Osteocyte (in vitro differentiated cells): ENCODE measurements around the gene TMEM120B. TPM values are rescaled to one million over a fixed set of nuclear protein-coding genes. Genes with fewer than 3 reads are reported as not detected.
"Not testable (repeated sequence)": the region's sequence is repeated elsewhere in the genome, so short reads cannot be mapped to it uniquely, and the experiment has no call there.

Experiments
- DNase-seq: peaks from one replicate; pipeline ENCODE4 v3.0.0; 2021; ENCODE audit warnings: mixed read lengths; ENCODE audit not compliant: unreplicated experiment; ENCODE audit errors: extremely low spot score
- H3K27ac Mint-ChIP-seq: one replicate; pipeline ENCODE4 v1.8.0; 2021; ENCODE audit warnings: mild to moderate bottlenecking, mixed read lengths; ENCODE audit not compliant: unreplicated experiment
- H3K27me3 Mint-ChIP-seq: one replicate; pipeline ENCODE4 v1.8.0; 2021; ENCODE audit warnings: mixed read lengths; ENCODE audit not compliant: unreplicated experiment
- H3K36me3 Mint-ChIP-seq: one replicate; pipeline ENCODE4 v1.8.0; 2021; ENCODE audit warnings: mixed read lengths; ENCODE audit not compliant: unreplicated experiment
- H3K4me1 Mint-ChIP-seq: one replicate; pipeline ENCODE4 v1.8.0; 2021; ENCODE audit warnings: mixed read lengths; ENCODE audit not compliant: unreplicated experiment
- H3K4me3 Mint-ChIP-seq: one replicate; pipeline ENCODE4 v1.8.0; 2021; ENCODE audit warnings: mild to moderate bottlenecking, moderate library complexity, mixed read lengths; ENCODE audit not compliant: unreplicated experiment
- H3K9me3 Mint-ChIP-seq: one replicate; pipeline ENCODE4 v1.8.0; 2021; ENCODE audit warnings: mixed read lengths; ENCODE audit not compliant: unreplicated experiment
- CTCF ChIP-seq: fragments of 200-600 bp; sonication (generic); IDR thresholded peaks from 2 replicates; pipeline ENCODE4 v1.5.0; 2021; ENCODE audit warnings: antibody characterized with exemption, mild to moderate bottlenecking, moderate library complexity
- total RNA-seq: library from RNA; stranded (reverse); gene quantifications from 2 replicates; pipeline ENCODE4 v1.2.1, GENCODE V29; 2021

Gene TMEM120B
- total RNA-seq, 1 donor from 2014 or later: 13.2 TPM

- peaks cover 11% of the 10 kb centered on the region for H3K27me3 Mint-ChIP-seq
- peaks cover 19% of the 10 kb centered on the region for H3K4me1 Mint-ChIP-seq
- H3K4me3 Mint-ChIP-seq: no peak overlapping the region
- DNase-seq: no peak
- TF ChIP-seq CTCF: no peak
- no peaks in the 10 kb centered on the region for H3K9me3 Mint-ChIP-seq
- no peak overlapping the region for H3K27ac Mint-ChIP-seq
- H3K36me3 Mint-ChIP-seq: no peaks in the 10 kb centered on the region
Measured at GRCh38 chr12:121709478-121709961, 3.0 kb upstream of the TMEM120B start.

GRCh38 chr12:121711361-121712189 lies 977 bp upstream of the TMEM120B start:
- H3K4me1 Mint-ChIP-seq: peaks cover 28% of the 10 kb centered on the region
- DNase-seq: no peak

GRCh38 chr12:121712190-121712460 lies 427 bp upstream of the TMEM120B start:
- TF ChIP-seq CTCF: no peak
- Mint-ChIP-seq H3K27ac (peak overlapping the region; percentile 87), H3K9me3 (no peaks in the 10 kb centered on the region), H3K36me3 (peaks cover 2% of the 10 kb centered on the region), H3K27me3 (no peaks in the 10 kb centered on the region), H3K4me3 (peak overlapping the region; percentile 92), H3K4me1 (peaks cover 34% of the 10 kb centered on the region)
- no peak for DNase-seq

More at GRCh38 chr12:121711361-121712189, 977 bp upstream of the TMEM120B start:
- no peaks in the 10 kb centered on the region for H3K27me3 Mint-ChIP-seq
- no peaks in the 10 kb centered on the region for H3K9me3 Mint-ChIP-seq
- H3K27ac Mint-ChIP-seq: peak overlapping the region; percentile 87
- TF ChIP-seq CTCF: no peak
- peak overlapping the region; percentile 92 for H3K4me3 Mint-ChIP-seq
- H3K36me3 Mint-ChIP-seq: peaks cover 2% of the 10 kb centered on the region

- peak overlapping the region; percentile 92 for H3K4me3 Mint-ChIP-seq
- peaks cover 35% of the 10 kb centered on the region for H3K4me1 Mint-ChIP-seq
- peaks cover 2% of the 10 kb centered on the region for H3K36me3 Mint-ChIP-seq
- H3K9me3 Mint-ChIP-seq: no peaks in the 10 kb centered on the region
- no peak for TF ChIP-seq CTCF
- no peaks in the 10 kb centered on the region for H3K27me3 Mint-ChIP-seq
- DNase-seq: no peak
- H3K27ac Mint-ChIP-seq: no peak overlapping the region
Measured at GRCh38 chr12:121713257-121713777, 765 bp downstream of the TMEM120B start.

- H3K4me1 Mint-ChIP-seq: peaks cover 35% of the 10 kb centered on the region
- peak overlapping the region; percentile 92 for H3K4me3 Mint-ChIP-seq
- H3K27me3 Mint-ChIP-seq: no peaks in the 10 kb centered on the region
- no peak for TF ChIP-seq CTCF
- no peak overlapping the region for H3K27ac Mint-ChIP-seq
- no peaks in the 10 kb centered on the region for H3K9me3 Mint-ChIP-seq
- H3K36me3 Mint-ChIP-seq: peaks cover 2% of the 10 kb centered on the region
- no peak for DNase-seq
Measured at GRCh38 chr12:121713793-121714192, 1.2 kb downstream of the TMEM120B start.

- H3K27ac Mint-ChIP-seq, H3K27me3 Mint-ChIP-seq, H3K4me3 Mint-ChIP-seq, DNase-seq, H3K9me3 Mint-ChIP-seq, H3K36me3 Mint-ChIP-seq: not testable (repeated sequence)
- H3K4me1 Mint-ChIP-seq: peaks cover 38% of the 10 kb centered on the region
Measured at GRCh38 chr12:121715055-121715454, 2.5 kb downstream of the TMEM120B start.
